ENCODE measurements around the gene LBHD1.
"Not testable (repeated sequence)": the region's sequence is repeated elsewhere in the genome, so short reads cannot be mapped to it uniquely, and the experiment has no call there.

Gene LBHD1

GRCh38 chr11:62671608-62672389 lies at the start of gene LBHD1, which contains the start of gene UQCC3:
LBHD1 (minus strand) TSS chr11:62672267; CDS start chr11:62670031, 2,236 bp downstream.
UQCC3 (plus strand) TSS chr11:62671673; CDS start chr11:62671746, 73 bp downstream.
- peak; percentile 91 for DNase-seq

- no peak for DNase-seq
Observed at GRCh38 chr11:62719302-62719978, 47.4 kb upstream of the LBHD1 start.

- DNase-seq: no peak
Observed at GRCh38 chr11:62716816-62717215, 44.7 kb upstream of the LBHD1 start.

GRCh38 chr11:62716206-62716605 lies 44.1 kb upstream of the LBHD1 start:
- DNase-seq: no peak

- DNase-seq: no peak
Observed at GRCh38 chr11:62715150-62716130, 43.4 kb upstream of the LBHD1 start.

GRCh38 chr11:62713343-62713742 lies 41.3 kb upstream of the LBHD1 start:
- no peak for DNase-seq

GRCh38 chr11:62712861-62713260 lies 40.8 kb upstream of the LBHD1 start:
- DNase-seq: no peak

- DNase-seq: no peak
Observed at GRCh38 chr11:62712276-62712812, 40.3 kb upstream of the LBHD1 start.

- no peak for DNase-seq
Observed at GRCh38 chr11:62710001-62710345, 37.9 kb upstream of the LBHD1 start.

- DNase-seq: no peak
Observed at GRCh38 chr11:62709247-62710000, 37.4 kb upstream of the LBHD1 start.

- DNase-seq: no peak
Observed at GRCh38 chr11:62708793-62709192, 36.7 kb upstream of the LBHD1 start.

- no peak for DNase-seq
Observed at GRCh38 chr11:62708392-62708791, 36.3 kb upstream of the LBHD1 start.

GRCh38 chr11:62707277-62707861 lies 35.3 kb upstream of the LBHD1 start, which contains the start of the genes BSCL2 and GNG3:
BSCL2 (minus strand) TSS chr11:62707424; CDS start chr11:62707195, 229 bp downstream.
GNG3 (plus strand) TSS chr11:62707676; CDS start chr11:62708296, 620 bp downstream.
- DNase-seq: no peak

- DNase-seq: no peak
Observed at GRCh38 chr11:62706850-62707247, 34.8 kb upstream of the LBHD1 start.

- peak; percentile 84 to 85 for DNase-seq
Observed at GRCh38 chr11:62705880-62706849, 34.1 kb upstream of the LBHD1 start.

GRCh38 chr11:62705413-62705812 lies 33.3 kb upstream of the LBHD1 start:
- DNase-seq: no peak

GRCh38 chr11:62703921-62704320 lies 31.9 kb upstream of the LBHD1 start:
- DNase-seq: not testable (repeated sequence)

- no peak for DNase-seq
Observed at GRCh38 chr11:62702246-62702645, 30.2 kb upstream of the LBHD1 start.

- DNase-seq: peak; percentile 72 to 76
Observed at GRCh38 chr11:62694455-62695167, 22.5 kb upstream of the LBHD1 start.
